IMR-90 (cell line): ENCODE results near the gene STRIP2.

Source experiments
- CTCF ChIP-seq: conservative IDR thresholded peaks from 2 replicates; pipeline ENCODE4 v1.5.1; 2012; ENCODE audit warnings: mild to moderate bottlenecking, low read depth, low read length, improper control_type of control experiment
- MXI1 ChIP-seq: IDR thresholded peaks from 2 replicates; pipeline ENCODE4 v1.6.1; 2012; ENCODE audit warnings: low read depth, mild to moderate bottlenecking, low read length, moderate library complexity, borderline replicate concordance
- NFE2L2 ChIP-seq: fragments of 150-350 bp; IDR thresholded peaks from 2 replicates; pipeline ENCODE4 v1.6.1; 2016; ENCODE audit warnings: low read depth, mild to moderate bottlenecking, low read length
- POLR2A ChIP-seq: IDR thresholded peaks from 2 replicates; pipeline ENCODE4 v1.6.1; 2012; ENCODE audit warnings: mild to moderate bottlenecking, low read depth, low read length
- RAD21 ChIP-seq: IDR thresholded peaks from 2 replicates; pipeline ENCODE4 v1.6.1; 2012; ENCODE audit warnings: low read length, improper control_type of control experiment
- RCOR1 ChIP-seq: IDR thresholded peaks from 2 replicates; pipeline ENCODE4 v1.6.1; 2012; ENCODE audit warnings: mild to moderate bottlenecking, low read length, improper control_type of control experiment; ENCODE audit not compliant: insufficient replicate concordance

GRCh38 chr7:129437190-129437589 lies 3.0 kb downstream of the STRIP2 start:
- TF ChIP-seq RAD21 = no peak
- TF ChIP-seq CTCF = no peak
- no peak for TF ChIP-seq RCOR1
- TF ChIP-seq NFE2L2 = no peak
- no peak for TF ChIP-seq POLR2A
- TF ChIP-seq MXI1 = no peak
